SK-N-SH treated with all-trans-retinoic acid at 6 μM for 48 hours (cell line): Measurements from ENCODE around the gene ZG16.

Experiments
- CREB5 ChIP-seq: fragments of 250-450 bp; sonication (Bioruptor Pico); IDR thresholded peaks from 2 replicates; pipeline ENCODE4 v1.5.1; 2020; ENCODE audit warnings: low read depth, mild to moderate bottlenecking, moderate library complexity
- CSDC2 ChIP-seq: fragments of 250-450 bp; sonication (Bioruptor Pico); IDR thresholded peaks from 2 replicates; pipeline ENCODE4 v1.5.0; 2020; ENCODE audit warnings: mild to moderate bottlenecking, moderate library complexity
- ESRRG ChIP-seq: fragments of 250-450 bp; sonication (Bioruptor Pico); IDR thresholded peaks from 2 replicates; pipeline ENCODE4 v1.6.1; 2021; ENCODE audit warnings: mild to moderate bottlenecking
- TCF4 ChIP-seq: fragments of 250-450 bp; sonication (Bioruptor Pico); IDR thresholded peaks from 2 replicates; pipeline ENCODE4 v1.8.0; 2021; ENCODE audit warnings: mild to moderate bottlenecking, moderate library complexity, borderline replicate concordance
- ZC3H10 ChIP-seq: fragments of 250-450 bp; sonication (Bioruptor Pico); IDR thresholded peaks from 2 replicates; pipeline ENCODE4 v1.5.1; 2021; ENCODE audit warnings: mild to moderate bottlenecking, moderate library complexity
- ZFP3 ChIP-seq: fragments of 250-450 bp; sonication (Bioruptor Pico); IDR thresholded peaks from 2 replicates; pipeline ENCODE4 v1.5.0; 2020; ENCODE audit warnings: mild to moderate bottlenecking, moderate library complexity

DNA sequence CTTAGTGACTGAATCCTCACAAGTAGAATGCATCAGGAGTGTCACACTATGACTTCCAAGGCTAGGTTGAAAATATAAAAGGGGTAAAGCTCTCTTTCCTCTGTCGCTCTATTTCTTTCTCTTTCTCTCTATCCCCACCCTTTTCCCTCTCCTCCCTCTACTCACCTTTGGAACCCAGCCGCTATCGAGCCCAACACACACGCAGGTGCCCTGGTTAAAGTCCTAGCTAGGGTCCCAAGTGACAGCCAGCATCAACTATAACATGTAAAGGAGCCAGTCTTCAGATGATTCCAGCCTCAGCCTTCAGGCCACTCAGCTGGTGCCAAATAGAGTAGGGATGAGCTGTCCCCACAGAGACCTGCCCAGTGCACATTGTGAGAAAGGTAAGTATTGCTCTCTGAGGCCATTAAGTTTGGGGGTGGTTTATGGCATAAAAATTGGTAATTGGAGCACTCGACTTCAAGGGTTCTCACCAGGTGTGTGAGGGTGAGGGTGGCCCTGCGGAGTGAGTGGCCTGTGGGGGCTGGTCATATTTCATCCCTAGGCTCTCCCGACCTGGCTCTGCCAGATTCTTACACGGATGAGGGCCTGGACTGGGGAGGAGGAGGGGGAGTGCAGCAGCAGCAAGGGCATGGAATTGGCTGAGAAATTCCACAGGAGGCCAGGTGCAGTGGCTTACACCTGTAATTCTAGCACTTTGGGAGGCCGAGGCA lies 17.3 kb upstream of the ZG16 start:
- TF ChIP-seq CSDC2 (CRISPR knock-in tag), result no peak
- no peak for TF ChIP-seq ESRRG (CRISPR knock-in tag)
- TF ChIP-seq CREB5 (CRISPR knock-in tag), result no peak
- no peak for TF ChIP-seq ZC3H10 (CRISPR knock-in tag)
- no peak for TF ChIP-seq TCF4 (CRISPR knock-in tag)
- TF ChIP-seq ZFP3 (CRISPR knock-in tag), result no peak
